SKM-1 (cell line): ENCODE measurements around the gene CHEK1.
A peak's percentile ranks its signal among the peaks of the same experiment; 100 is the strongest.
"Not testable (repeated sequence)": the region's sequence is repeated elsewhere in the genome, so short reads cannot be mapped to it uniquely, and the experiment has no call there.

Source experiments
- DNase-seq: peaks from one replicate; lab custom pipeline; 2025; ENCODE audit not compliant: unreplicated experiment; lab: John Stamatoyannopoulos, UW

The CHEK1 gene

GRCh38 chr11:125624756-125625213 is at the start of gene CHEK1:
Gene CHEK1 (plus strand): TSS chr11:125625163. CDS start chr11:125626769, 1,606 bp downstream.
- no peak for DNase-seq

- not testable (repeated sequence) for DNase-seq
Observed at GRCh38 chr11:125577181-125577580, 47.8 kb upstream of the CHEK1 start.

GRCh38 chr11:125578783-125579182 is 46.2 kb upstream of the CHEK1 start:
- DNase-seq, result no peak

GRCh38 chr11:125579811-125580210 is 45.2 kb upstream of the CHEK1 start:
- no peak for DNase-seq

- no peak for DNase-seq
Observed at GRCh38 chr11:125583496-125583895, 41.5 kb upstream of the CHEK1 start.

- DNase-seq, result no peak
Observed at GRCh38 chr11:125585487-125585886, 39.5 kb upstream of the CHEK1 start.

- DNase-seq, result no peak
Observed at GRCh38 chr11:125586623-125587022, 38.3 kb upstream of the CHEK1 start.

GRCh38 chr11:125587480-125587879 is 37.5 kb upstream of the CHEK1 start:
- no peak for DNase-seq

- no peak for DNase-seq
Observed at GRCh38 chr11:125588505-125588904, 36.5 kb upstream of the CHEK1 start.

GRCh38 chr11:125591649-125592304 is 33.2 kb upstream of the CHEK1 start:
- no peak for DNase-seq

GRCh38 chr11:125592305-125593113 is 32.5 kb upstream of the CHEK1 start, which contains the start of gene STT3A:
Gene STT3A (plus strand): TSS chr11:125592852. CDS start chr11:125595916, 3,064 bp downstream.
- peak; percentile 98 for DNase-seq

- DNase-seq, result no peak
Observed at GRCh38 chr11:125593114-125593820, 31.7 kb upstream of the CHEK1 start.

GRCh38 chr11:125594958-125595357 is 30.0 kb upstream of the CHEK1 start:
- DNase-seq, result no peak

- DNase-seq, result no peak
Observed at GRCh38 chr11:125600663-125601062, 24.3 kb upstream of the CHEK1 start.

GRCh38 chr11:125603207-125603606 is 21.8 kb upstream of the CHEK1 start:
- DNase-seq, result no peak

- no peak for DNase-seq
Observed at GRCh38 chr11:125605417-125605816, 19.5 kb upstream of the CHEK1 start.

- DNase-seq, result no peak
Observed at GRCh38 chr11:125609545-125609944, 15.4 kb upstream of the CHEK1 start.

GRCh38 chr11:125618383-125618782 is 6.6 kb upstream of the CHEK1 start:
- DNase-seq, result no peak

GRCh38 chr11:125621995-125622394 is 3.0 kb upstream of the CHEK1 start:
- no peak for DNase-seq

- DNase-seq, result no peak
Observed at GRCh38 chr11:125623064-125623463, 1.9 kb upstream of the CHEK1 start.

- DNase-seq, result no peak
Observed at GRCh38 chr11:125625225-125625629, 264 bp downstream of the CHEK1 start.
